ENCODE results near the gene TNFRSF6B.
A peak's percentile ranks its signal among the peaks of the same experiment; 100 is the strongest.

TNFRSF6B gene

DNA sequence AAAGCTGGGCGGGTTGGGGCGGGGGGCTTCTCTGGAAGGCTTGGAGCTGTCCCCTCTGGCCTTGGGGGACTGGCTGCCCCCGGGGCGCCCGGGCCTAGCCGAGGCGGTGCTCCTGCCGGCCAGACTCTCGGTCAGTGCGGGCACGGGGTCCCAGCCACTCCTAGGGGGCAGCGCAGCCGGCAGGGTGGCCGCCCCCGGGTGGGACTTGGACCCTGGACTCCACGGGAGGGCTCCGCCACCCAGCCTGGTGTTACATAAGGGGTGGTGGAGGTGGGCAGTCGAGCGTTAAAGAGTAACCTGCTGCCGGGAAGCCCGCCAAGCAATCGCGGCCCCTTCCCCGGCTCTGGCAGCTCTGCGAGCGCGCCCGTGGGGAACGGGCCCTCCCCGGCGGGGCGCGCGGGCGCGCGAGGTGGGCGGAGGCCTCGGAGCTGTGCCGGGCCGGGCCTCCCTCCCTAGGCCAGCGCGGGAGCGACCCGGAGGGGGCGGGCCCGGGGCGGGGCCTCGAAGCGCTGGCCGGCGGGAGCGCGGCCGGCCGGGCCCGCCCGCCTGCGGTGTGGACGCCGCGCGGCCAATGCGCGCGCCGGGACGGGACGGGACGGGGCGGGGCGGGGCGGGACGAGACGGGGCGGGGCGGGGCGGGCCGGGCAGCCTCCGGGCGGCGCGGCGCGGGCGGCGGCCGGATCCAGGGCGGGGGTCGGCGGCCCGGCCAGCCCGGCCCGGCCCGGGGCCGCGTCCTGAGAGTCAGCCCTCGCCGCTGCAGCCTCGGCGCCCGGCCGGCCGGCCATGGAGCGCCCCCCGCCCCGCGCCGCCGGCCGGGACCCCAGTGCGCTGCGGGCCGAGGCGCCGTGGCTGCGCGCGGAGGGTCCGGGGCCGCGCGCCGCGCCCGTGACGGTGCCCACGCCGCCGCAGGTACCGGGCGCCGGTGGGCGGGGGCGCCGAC is 42.9 kb downstream of the TNFRSF6B start, which contains the start of gene SLC2A4RG:
Gene SLC2A4RG, plus strand, starts transcription at position 647 of the 940 bp plus-strand sequence. Its CDS starts 137 bp downstream, at position 784.
- peak; percentile 90 for DNase-seq

DNA sequence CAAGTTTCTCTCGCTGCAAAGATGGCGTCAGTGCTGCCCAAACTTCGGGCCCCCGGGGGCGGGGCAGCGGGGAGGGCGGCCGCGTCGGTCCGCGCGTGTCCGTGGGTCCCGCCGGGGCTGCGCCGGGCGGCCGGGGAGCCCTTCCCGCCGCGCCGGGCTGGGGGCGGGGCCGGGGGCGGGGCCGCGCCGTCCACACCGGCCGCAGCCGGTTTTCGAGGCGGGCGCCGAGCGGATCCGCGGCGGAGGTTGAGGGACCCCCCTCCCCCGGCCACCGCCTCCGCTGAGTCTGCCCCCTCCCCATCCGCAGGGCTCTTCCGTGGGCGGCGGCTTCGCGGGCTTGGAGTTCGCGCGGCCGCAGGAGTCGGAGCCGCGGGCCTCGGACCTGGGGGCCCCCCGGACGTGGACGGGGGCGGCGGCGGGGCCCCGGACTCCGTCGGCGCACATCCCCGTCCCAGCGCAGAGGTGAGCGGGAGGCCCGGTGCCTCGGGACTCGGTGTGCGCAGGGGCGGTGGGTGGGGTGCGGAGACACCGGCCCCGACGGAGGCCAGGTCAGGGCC is 43.7 kb downstream of the TNFRSF6B start:
- peak; percentile 86 for DNase-seq

- DNase-seq = peak; percentile 77
These were observed 44.3 kb downstream of the TNFRSF6B start for GRCh38 chr20:63740627-63741353.

DNA sequence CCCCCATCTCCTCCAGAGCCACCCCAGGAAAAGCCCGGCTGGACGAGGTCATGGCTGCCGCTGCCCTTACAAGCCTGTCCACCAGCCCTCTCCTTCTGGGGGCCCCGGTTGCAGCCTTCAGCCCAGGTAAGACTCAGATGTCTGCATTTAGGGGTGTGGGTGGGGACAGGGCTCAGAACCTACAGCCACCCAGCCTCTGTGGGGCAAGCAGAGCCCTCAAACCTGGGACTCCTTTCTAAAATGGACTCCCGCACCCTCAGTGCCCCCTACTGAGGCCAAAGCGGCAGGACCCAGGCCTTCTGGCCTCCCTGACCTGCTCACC is 44.9 kb downstream of the TNFRSF6B start:
- peak; percentile 64 for DNase-seq

- no peak for DNase-seq
These were observed 45.4 kb downstream of the TNFRSF6B start for GRCh38 chr20:63741676-63742380.

GRCh38 chr20:63742381-63743024 is 46.1 kb downstream of the TNFRSF6B start:
- DNase-seq = no peak

DNA sequence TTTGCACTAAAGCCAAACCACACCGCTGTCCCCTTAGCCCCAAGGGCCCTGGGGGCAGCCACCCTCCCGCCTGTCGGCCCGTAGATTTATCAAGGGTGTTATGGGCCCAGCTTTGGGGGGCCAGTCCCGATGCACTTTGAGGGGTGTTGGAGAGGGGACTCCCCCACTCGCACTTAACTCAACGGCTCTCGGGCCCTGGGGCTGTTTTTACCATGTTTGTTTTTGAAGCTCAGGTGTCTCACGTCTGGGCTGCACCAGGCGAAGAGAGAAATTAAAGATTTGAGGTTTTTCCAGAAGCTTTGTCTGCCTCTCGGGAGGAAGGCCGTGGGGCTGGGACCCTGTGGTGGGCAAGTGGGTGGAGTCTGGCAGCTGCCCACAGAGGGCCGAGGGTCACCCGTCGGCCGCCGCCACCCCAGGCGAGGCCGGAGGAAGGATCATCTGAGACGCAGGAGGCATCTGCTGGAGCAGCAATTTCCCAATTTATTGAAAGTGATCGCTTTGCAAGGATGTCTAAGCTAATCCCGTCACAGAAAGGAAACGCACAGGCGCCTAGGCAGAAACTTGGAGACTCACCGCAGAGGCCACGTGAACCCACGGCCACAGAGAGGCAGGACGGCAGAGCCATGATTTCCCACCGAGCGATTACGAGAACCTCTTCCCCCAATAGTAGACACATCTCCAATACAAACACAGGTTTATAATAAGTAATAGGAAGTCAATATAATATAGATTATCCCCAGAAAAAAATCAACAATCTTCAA is 46.9 kb downstream of the TNFRSF6B start:
- DNase-seq = no peak

DNA sequence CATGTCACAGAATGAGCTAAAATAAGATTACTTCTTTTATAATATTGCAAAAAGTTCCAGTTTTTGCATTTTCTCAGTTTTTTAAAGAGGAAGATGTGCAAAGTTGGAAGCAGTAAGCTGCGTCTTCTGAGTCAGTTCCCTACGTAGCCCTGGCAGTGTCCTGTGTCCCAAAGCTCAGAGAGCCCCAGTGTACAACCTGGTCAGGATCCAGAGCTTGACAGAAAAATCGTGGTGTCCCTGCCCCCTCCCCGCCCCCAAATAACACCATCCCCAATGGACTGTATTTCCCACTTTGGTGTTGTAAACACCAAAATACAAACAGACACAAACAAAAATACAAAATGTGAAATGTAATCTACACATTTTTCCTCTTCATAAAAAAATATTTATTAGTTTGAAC is 47.7 kb downstream of the TNFRSF6B start:
- DNase-seq = no peak

DNA sequence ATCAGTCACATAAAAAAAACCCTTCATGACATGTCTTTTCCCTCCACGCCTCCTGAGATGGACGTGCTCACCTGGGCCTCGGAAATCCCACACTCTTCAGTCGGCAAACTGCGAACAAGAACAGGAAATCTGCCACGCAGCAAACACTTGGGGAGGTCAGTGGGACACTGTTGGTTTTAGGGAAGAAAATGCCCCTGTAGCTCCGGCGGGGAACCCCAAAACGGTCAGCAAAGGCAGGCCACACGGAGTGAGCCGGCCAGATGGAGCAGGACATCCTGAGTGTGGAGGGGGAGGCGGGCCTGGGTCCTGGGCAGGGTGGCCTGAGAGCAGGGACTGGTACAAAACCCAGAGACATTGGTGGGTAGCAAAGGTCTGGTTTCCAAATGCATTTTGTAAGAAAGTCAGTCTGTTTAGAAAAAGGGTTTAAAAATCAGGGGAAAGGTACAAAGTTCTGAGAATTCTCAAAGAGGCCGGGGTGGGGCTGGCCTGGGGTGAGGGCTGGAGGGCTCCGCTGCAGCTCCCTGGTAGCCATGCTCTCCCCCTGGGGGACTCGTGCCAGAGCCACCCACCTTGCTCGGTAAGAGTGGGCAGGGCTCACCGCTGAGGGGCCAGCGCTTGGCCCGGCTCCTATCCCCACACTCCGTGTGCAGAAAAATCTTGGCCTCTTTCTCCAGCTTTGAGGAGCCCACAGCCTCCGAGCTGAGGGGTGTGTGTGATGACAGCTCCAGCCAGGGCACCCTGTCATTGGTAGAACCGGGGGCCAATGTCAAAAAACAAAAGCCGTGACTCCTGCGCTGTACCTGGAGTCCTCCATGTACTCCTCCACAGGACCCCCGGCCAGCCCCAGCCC is 48.3 kb downstream of the TNFRSF6B start:
- DNase-seq = no peak

DNA sequence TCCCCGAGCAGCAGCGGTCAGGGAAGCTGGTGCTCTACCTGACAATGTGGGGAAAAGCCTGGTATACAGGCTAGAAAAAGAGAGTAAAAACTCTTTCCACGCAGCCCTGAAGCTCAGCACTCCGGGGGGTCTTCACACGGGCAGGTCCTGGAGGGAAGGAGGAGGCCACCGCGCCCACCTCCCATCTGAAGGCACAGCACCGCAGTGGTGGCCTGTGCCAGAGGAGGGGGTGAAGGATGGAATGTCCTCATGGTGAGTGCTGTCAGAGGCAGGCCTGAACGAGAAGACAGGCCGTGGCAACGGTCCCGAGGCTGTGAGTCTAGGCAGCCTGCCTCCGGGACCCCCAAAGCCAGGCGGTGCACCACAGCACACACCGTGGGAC is 49.0 kb downstream of the TNFRSF6B start:
- DNase-seq = no peak

DNA sequence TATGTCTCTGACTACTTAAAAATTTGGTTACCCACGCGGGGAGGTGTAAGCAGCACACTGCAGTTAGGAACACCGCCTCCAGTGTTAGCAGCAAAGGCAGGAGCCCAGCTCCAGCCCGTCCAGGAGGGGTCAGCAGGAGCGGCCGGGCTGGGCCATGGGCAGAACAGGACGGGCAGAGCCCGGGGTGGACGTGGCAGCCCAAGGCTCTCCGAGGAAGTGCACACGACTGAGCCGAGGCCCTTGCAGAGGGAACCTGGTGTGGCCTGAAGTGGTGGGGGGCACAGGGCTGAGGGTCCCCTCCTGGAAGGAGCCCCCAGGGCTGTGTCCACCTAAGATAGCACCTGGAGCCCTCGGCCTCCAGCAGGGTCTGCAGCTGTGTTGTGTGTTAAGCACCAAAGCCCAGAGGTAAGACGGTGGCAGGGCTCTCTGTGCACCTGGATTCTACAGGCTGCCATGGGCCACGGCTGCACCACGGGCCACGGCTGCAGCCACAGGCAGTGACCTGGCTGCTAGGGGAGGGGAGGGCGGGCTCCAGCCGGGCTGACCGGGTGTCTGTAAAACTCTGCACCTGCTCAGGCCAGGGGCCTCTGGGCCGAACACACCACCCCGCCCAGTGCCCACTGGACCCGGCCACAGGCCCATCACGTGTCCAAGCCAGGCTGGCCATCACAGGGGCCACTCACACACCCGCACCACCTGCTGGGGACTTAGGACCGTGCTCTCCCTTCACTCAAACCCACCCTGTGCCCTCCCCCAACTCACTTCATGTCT is 49.7 kb downstream of the TNFRSF6B start:
- DNase-seq = no peak

DNA sequence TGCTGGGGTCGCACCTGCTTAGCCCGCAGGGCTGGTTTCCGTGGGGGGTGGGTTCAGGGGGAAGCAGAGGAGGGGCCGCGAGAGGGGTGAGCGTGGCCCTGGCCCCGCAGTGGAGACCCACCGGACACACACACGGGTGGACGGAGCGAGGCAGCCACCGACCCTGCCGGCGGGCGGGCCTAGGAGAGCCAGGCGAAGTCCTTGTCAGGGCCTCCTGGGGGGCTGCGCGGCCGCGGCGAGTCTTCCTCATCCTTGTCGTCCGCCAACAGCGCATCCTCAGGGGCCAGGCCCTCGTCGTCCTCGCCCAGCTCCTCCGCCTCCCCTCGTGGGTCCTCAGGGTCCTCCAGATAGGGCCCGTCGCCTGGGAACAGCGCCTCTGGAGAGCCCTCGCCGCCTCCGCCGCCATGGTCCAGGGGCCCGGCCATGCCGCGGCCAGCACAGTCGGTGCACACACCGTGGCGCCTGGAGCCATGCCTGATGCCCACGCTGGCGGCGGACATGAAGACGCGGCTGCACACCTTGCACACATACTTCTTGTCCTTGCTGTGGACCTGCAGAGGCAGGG is 50.4 kb downstream of the TNFRSF6B start:
- DNase-seq = no peak

DNA sequence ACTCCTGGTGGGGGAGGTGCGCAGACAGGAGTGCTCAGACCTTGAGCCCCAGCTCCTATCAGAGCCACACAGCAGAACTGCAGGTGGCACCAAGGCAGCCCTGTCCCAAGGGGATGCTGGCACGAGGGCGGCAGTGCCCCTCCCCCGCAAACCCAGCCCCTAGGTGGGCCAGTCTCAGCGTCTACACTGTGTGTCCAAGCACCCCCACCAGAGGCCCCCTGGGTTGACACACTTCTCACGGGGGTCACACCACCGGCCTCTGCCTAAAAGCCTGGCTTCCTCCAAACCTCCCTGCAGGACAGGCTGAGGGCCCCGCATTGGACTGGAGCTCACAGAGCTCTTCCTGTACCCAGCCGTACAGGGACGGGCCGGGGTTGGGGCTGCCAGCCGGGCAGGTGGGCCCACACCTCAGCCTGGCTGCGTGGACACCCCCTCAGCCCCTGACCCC is 51.2 kb downstream of the TNFRSF6B start:
- DNase-seq = no peak
